AG10803 (cell line): ENCODE data around the gene EYS.

Experiments
- DNase-seq: peaks from one replicate; pipeline ENCODE4 v3.0.0; 2010; ENCODE audit warnings: low read depth
- H3K4me3 ChIP-seq: 2 replicates; pipeline ENCODE4 v1.5.1; 2011; ENCODE audit warnings: mild to moderate bottlenecking, low read length, control low read depth
- CTCF ChIP-seq: conservative IDR thresholded peaks from 2 replicates; pipeline ENCODE4 v1.5.1; 2011; ENCODE audit warnings: mild to moderate bottlenecking, low read length, control low read depth, inconsistent platforms

Gene EYS

DNA sequence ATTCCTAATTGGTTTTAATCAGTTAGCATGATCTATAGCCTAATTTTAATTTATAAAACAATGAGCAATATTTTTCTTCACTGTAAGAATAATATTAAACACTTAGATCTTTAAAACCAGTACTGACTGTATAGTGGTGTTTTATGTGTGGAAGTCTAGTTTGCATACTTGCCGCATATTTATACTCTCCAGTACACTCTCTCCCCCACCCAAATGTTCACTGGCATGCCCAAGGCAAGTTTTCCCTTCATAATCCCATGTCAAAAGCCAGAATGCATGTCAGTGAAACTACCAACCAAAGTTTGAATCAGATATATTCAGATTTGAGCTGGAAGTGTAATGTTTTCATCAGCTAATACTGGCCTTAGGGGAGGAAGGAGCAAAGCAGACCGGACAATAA, 1565.3 kb downstream of the EYS start:
- DNase-seq = no peak
- no peak for TF ChIP-seq CTCF
- H3K4me3 ChIP-seq = no peak overlapping the region

DNA sequence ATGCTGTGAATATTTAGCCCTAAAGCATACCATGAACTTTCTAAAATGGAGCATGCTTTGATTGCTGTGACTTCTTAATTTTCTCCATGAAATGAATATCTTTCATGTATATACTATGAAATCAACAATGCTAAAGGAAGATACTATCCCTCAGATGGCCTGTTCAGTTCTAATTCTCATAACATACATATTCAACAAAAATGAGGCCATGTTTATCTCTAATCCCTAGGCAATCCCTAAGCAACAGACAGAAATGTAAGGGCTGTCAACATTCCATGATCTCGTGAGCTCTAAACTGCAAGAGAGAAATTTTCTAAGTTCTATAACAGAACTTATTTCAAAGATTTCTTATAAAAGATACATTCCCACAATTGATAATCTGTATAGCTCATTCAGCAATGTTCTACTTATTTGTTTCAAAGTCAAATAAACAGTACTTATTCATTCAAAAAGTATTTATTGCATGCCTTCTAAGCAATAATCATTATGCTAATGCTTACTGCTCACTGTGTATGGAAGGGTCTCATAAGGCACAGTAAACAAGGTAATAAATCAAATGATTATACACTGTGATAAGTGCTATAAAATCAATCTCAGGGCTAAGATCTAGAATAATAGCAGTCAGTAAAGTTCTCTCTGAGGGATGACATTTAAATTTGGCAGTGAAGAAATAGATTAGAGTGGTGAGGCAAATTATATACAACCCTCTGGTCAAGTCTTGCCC, 1578.6 kb downstream of the EYS start:
- no peak overlapping the region for H3K4me3 ChIP-seq
- TF ChIP-seq CTCF = no peak
- DNase-seq = no peak

GRCh38 chr6:64123761-64124633, 1583.0 kb downstream of the EYS start:
- no peak for TF ChIP-seq CTCF
- DNase-seq = no peak
- no peak overlapping the region for H3K4me3 ChIP-seq

DNA sequence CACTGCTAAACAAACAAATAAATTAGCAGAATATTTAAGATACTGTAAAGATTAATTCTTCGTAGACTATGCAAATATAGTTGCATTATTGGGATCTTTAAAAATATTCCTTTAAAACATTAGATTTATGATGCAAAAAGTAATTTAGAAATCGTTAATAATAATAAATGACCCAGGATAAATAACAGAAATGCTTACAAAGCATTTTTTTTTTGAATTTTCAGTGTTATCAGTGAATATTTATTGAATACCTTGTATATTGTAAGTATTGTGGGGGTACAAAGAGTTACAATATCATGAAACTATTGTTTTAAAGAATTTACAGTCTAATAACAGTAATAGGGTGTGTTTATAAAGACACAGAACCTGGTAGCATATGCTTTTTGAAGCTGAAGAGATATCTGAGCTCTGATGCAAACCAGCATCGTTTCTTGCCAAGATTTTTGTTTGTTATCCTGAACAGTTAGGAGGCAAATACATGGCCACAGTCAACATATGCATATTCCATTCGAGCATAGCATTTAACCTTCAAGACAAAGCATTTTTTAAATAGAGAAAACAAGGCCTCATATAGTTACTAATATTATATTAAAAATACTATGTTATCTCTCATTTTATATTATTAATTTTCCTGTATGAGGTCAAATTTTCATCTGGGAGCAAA, 1584.2 kb downstream of the EYS start:
- H3K4me3 ChIP-seq = no peak overlapping the region
- TF ChIP-seq CTCF = no peak
- no peak for DNase-seq

- DNase-seq = no peak
- TF ChIP-seq CTCF = no peak
- H3K4me3 ChIP-seq = no peak overlapping the region
Observed at GRCh38 chr6:64121011-64121565, 1585.9 kb downstream of the EYS start.

DNA sequence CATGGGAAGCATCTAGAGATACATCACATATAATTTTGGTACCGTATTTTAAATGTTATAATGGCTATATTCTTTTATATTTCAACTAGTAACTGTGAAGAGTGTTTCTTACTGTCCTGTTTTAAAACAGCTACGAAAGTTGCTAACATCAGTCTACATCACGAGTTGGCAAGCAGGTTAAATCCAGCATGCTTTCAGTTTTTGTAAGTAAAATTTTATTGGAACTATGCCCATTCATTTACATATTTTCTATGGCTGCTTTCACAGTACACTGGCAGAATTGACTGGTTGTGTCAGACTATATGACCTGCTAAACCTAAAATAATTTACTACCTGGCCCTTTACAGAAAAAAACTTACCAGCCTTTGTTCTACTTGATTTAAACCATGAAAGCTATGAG, 1593.3 kb downstream of the EYS start:
- TF ChIP-seq CTCF = no peak
- DNase-seq = no peak
- H3K4me3 ChIP-seq = no peak overlapping the region
